Stimulated activated CD4-positive, alpha-beta T cell treated with anti-CD3 and anti-CD28 coated beads, Interleukin-12 subunit alpha, Interleukin-12 subunit beta, amount 100 ng/mL, for 48 hours (primary cell): Measurements from ENCODE around the gene LHPP.
A peak's percentile ranks its signal among the peaks of the same experiment; 100 is the strongest.

ENCODE experiments used
- DNase-seq, 3 donors: peaks; one replicate each; pipeline ENCODE4 v3.0.0-alpha.2; 2020; ENCODE audit warnings: low read depth in 2 of 3, low spot score in 1 of 3

The LHPP gene

GRCh38 chr10:124621637-124622036 lies 160.0 kb downstream of the LHPP start:
- no peak for DNase-seq

GRCh38 chr10:124622158-124622557 lies 160.5 kb downstream of the LHPP start:
- no peak for DNase-seq

DNA sequence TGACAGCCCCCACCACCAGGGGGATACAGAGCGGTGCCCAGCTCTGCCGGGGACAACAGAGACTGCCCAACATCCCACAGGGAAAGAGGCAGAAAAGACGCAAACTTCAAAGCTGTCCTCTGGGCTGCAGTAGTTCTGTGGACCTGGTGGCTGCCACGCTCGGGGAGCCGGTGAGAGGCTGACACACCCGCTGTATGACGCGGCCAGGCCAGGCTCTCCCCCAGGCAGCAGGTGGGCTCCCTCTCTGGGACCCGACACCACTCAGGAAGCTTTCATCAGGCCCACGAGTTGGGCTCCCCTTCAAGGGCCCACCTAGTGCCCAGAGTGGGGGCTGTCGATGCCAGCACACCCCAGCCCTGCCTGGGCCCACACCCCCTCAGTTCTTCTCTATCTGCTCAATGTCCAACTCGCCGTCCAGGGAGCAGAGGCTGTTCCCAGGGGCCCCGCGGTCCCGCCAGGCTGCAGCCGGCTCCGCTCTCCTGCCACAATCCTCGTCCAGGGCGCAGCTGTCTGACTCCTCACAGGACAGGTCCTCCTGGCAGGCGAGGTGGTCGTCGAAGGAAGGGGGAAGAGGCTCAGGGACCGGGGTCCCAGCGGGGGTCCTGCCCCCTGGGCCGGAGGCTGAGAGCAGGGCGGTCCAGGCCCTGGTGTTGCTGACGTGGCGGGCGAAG lies 161.4 kb downstream of the LHPP start:
- DNase-seq: no peak

DNA sequence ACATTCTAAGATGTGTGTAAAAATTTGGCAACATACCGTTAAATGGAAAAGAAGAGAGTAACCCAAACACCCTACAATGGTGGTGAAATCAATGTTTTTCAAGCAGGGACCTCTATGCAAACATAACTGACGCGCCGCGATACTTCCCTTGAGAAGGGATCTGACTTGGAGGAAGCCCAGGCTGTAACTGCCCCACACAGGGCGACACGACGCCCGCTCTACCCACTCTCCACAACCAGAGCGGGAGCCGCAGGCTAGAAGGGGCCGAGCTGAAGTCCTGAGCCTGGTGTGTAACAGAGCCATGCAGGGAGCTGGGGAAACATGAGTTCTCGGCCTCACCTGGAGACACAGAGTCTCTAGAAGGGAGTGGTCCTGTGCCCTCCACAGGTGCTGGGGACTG lies 162.4 kb downstream of the LHPP start:
- no peak for DNase-seq

GRCh38 chr10:124624466-124624865 lies 162.8 kb downstream of the LHPP start:
- no peak for DNase-seq

- DNase-seq: no peak
Measured at GRCh38 chr10:124624895-124625294, 163.3 kb downstream of the LHPP start.

DNA sequence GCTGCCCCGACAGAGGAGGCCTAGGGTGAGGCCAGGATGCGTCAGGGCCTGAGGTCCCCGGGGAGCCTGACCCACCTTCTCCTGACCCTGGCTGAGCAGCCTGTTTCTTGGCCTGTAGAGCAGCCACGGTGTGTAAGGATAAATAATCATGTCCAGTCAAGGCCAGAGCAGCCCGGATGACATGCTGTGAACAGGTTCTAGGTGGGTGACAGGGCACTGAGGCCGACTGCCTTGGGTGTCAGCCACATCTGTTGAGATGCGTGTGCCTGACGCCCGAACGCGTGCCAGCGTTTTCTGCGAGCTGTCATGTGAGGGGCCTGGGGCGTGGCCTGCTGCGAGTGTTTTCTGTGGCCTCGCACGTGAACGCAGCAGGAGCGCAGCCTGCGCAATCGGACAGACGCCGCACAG lies 164.2 kb downstream of the LHPP start:
- DNase-seq: no peak

DNA sequence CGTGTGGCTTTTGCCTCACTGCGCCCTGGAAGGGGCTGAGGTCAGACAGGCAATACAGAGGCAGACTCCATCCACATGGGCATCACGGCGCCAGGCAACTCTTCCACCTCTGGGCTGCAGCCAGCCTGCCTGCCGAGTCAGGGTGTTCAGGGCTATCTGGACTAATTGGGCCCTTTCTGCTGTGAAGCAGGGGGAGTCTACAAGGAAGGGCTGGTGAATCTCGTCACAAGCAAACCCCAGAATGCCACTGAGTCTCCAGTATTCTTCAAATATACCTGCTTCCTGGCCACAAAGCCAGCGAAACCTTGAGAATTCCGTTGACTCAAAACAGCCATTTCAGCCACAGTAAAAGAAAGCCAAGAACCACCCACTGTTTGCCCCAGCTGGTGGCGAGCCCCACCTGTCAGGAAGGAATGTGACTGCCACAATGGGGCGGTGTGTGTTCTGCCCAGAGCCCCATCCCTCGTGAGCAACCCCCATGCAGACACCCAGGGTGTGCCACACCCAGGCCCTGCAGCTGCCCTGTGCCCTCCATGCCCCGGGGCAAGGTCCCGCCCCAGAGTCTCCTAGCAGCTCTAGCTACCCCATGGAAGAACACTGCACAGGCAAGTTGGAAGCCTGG lies 165.2 kb downstream of the LHPP start:
- DNase-seq: peak in 2 of 3 donors; percentile 25 to 40

DNA sequence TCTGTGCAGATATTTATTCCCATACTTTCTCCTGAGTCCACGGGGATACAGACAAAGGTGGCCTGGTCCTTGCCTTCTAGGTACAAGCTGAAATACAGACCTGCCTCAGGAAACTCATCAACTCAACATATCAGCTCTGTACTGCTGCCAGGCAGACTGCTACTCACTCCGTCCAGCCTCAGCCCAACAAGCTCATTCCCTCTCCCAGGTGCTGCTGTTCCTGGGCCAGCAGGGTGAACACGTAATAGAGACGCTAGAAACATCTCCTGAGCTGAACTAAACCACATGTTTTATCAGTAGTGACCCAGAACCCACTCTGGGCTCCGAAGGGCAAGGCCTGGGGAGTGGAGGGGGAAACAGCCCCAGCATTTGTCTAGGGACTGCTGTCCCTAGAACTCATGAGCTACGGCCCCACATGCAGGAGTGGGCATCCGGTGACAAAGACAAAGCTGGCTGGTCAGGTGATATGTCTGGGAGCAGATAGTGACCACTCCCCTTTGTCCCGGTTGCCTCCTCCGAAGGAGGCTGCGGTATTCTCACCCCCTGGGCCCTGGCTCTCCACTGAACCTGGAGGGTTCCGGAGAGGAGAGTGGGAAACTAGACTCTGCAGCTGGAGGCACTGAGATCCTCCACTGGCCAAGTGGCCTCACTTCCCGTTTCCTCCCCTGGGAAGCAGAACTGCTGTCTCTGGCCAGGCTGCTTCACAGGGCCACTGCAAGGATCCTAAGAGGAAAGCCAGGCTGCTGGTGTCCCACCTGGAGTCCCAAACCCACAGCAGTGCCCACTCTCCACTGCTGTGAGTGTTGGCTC lies 166.4 kb downstream of the LHPP start:
- no peak for DNase-seq

- no peak for DNase-seq
Measured at GRCh38 chr10:124628676-124629021, 167.0 kb downstream of the LHPP start.

GRCh38 chr10:124629415-124629814 lies 167.8 kb downstream of the LHPP start:
- no peak for DNase-seq

DNA sequence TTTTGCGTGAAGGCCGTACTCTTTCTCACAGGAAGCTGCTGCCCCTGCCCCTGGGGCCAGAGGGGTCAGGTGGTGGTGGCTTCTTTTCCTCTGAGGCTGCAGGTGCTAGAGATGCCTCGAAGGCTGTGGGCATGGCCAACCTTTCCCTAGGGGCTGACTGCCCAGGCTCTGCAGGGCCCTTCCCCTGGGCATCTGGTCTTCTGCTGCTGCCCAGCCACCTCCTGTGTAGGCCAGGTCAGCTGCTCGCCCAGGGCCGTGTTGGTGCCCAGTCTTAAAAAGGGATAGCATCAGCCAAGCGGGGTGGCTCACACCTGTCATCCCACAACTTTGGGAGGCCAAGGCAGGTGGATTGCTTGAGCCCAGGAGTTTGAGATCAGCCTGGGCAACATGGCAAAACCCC lies 168.2 kb downstream of the LHPP start:
- DNase-seq: no peak

- DNase-seq: no peak
Measured at GRCh38 chr10:124630551-124630950, 168.9 kb downstream of the LHPP start.

- no peak for DNase-seq
Measured at GRCh38 chr10:124632064-124632531, 170.5 kb downstream of the LHPP start.

GRCh38 chr10:124632566-124632965 lies 170.9 kb downstream of the LHPP start:
- no peak for DNase-seq

DNA sequence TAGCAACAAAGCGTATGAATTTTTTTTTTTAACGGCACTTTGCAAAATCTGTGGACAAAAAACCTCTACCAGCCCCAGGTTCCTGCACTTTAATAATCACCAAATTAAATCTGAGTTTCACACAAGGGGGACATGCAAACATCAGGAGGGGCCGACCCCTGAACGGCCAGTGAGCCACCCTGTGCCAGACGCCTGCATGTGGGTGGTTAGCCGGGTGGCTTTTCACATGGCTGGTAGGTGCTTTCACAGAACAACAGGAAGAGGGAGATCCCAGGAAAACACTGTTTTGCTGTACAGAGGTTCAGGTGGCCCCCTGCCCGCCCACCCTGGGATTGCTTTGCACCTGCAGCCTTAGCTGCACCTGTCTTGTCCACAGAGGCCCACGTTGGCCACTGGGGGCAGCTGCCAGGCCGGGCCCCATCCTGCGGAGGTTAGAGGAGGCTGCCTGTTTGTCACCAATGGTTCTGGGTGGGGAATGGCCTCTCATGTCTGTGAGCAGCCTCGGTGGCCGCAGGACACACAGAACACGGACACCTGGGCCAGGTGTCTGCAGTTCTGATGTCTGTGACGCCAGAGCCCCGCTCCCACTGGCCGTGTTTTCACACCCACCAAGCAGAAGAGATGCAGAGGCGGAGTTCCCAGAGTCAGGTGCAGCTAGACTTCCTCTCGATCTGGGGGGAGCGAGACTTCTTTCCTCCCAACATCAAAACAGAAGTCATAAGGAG lies 174.8 kb downstream of the LHPP start:
- no peak for DNase-seq

DNA sequence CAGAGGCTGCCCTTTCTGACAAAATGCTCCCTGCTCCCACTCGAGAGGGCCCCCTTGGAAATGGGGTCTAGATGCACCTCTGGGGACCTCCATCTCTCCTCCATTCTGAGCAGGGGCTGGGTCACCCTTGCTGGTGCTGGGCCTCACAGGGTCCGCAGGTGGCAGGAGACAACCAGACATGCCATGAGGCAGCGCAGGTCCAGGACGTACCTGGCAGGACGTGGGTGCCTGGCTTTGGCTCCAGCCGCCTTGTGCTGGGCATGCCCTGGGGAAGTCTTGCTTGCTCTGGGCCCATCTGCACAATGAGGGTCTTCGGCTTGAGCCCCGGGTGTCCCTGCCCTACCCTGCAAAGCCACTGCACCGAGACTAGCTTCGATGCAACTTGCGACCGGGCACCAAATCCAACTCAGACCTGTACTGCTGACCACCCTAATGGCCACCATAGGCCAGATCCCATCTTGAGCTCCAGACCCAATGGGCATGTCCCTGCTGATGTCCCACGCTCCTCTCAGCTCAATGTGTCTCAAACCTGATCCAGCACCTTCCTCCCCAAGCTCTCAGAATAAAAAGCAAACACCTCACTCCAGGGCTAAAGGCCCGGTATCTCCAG lies 175.6 kb downstream of the LHPP start:
- no peak for DNase-seq

DNA sequence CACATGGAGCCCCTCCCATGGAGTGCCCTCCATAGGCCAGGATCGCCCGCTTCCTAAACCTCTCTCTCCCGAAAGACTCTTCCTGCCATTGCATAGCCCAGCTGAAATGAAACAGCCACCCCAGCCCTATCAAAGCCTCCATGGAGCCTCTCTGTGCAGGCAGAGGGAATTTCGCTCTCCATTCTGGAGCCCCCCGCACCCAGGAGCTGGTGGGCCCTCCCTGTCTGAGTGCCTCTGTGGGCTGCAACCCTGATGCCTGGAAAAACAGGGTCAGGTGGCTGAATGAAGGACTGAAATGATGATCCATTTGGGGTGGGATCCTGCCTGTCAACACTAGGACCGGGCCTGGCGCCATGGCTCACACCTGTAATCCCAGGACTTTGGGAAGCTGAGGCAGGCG lies 176.1 kb downstream of the LHPP start:
- DNase-seq: no peak

- DNase-seq: no peak
Measured at GRCh38 chr10:124639206-124639605, 177.6 kb downstream of the LHPP start.

DNA sequence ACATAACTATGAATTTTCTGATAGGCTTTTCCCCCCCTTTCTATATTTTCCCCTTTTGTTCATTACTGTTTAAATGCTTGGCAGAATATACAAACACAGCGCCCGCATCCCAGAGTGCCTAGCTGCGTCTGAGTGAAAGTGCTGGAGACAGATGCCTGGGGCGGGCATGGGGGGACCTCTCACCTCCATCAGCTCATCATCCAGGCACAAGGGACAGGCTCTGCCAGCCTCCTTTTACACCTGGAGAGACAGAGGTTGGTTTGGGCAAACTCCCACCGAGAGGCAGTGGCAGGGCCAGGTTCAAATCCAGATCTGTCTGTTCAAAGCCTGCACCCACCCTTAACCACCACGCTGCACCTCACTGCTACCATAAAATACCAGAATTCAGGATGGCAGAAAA lies 178.0 kb downstream of the LHPP start:
- no peak for DNase-seq

DNA sequence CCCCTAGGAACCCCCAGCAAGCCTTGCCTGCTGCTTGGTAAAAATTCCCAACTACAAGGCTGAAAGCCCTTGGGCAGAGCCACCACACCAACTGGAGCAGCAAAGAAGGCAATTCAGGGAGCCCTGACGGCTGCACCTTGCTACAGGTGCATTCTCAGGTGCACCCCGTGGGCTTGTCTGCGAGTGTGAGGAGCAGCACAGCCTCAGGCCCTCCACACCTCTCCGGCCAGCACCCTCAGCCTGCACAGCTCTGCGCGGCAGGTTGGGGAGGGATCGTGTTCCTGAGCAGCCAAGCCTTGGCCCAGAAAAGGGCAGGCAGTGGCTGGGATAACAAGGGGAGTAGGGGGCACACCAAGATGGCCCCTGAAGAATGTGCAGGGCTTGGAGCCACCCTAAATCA lies 178.4 kb downstream of the LHPP start:
- DNase-seq: no peak
